PC-9 (cell line): Measurements from ENCODE around the gene DPH7.

Experiments
- EZH2 ChIP-seq: fragments of 200-600 bp; sonication (generic); IDR thresholded peaks from 2 replicates; pipeline ENCODE4 v1.8.0; 2017; ENCODE audit warnings: antibody characterized with exemption, low read depth
- TF ChIP-seq, protein P1 (sequence below): fragments of 200-600 bp; sonication (generic); conservative IDR thresholded peaks from 2 replicates; pipeline ENCODE4 v1.6.1; 2017; ENCODE audit warnings: mixed run types, antibody characterized with exemption, mild to moderate bottlenecking, moderate library complexity

DNA sequence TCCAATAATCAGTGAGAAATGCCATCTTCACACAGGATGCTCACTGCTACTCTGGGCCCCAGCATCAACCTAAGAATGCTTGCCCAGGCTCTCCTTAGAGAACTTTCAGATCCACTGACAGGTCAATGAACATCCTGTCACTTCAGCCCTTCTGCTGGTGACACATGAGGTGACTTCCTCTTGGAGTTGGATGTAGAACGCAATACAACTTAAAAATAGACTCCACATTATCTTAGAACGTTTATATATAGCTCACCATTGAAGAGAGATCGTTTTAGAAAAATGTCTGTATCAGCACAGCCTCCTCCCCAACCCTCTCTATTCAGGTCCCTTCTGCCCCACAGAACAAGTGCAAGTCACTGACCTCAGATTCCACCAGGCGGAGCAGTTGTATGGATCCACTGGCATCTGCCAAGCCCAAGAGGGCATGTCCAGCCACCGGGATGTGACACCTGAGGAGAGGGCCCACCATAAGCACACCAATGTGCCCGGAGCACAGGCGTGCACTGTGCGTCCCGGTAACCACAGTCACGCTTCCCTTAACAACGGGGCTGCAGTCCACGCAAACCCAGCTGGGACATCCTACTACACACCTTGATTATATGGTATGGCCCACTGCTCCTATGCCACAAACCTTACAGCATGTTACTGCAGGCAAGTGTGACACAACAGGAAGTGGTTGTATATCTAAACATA, 2.9 kb downstream of the DPH7 start:
- TF ChIP-seq, protein P1, sequence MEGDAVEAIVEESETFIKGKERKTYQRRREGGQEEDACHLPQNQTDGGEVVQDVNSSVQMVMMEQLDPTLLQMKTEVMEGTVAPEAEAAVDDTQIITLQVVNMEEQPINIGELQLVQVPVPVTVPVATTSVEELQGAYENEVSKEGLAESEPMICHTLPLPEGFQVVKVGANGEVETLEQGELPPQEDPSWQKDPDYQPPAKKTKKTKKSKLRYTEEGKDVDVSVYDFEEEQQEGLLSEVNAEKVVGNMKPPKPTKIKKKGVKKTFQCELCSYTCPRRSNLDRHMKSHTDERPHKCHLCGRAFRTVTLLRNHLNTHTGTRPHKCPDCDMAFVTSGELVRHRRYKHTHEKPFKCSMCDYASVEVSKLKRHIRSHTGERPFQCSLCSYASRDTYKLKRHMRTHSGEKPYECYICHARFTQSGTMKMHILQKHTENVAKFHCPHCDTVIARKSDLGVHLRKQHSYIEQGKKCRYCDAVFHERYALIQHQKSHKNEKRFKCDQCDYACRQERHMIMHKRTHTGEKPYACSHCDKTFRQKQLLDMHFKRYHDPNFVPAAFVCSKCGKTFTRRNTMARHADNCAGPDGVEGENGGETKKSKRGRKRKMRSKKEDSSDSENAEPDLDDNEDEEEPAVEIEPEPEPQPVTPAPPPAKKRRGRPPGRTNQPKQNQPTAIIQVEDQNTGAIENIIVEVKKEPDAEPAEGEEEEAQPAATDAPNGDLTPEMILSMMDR, result no peak
- TF ChIP-seq EZH2, result no peak
